Stimulated activated naive CD4-positive, alpha-beta T cell treated with Interleukin-2 at 50 U/mL for 16 hours (primary cell): ENCODE measurements around the gene UBL7.

ENCODE experiments used
- DNase-seq: peaks from one replicate; lab custom pipeline; 2025; lab: John Stamatoyannopoulos, UW

Gene UBL7

DNA sequence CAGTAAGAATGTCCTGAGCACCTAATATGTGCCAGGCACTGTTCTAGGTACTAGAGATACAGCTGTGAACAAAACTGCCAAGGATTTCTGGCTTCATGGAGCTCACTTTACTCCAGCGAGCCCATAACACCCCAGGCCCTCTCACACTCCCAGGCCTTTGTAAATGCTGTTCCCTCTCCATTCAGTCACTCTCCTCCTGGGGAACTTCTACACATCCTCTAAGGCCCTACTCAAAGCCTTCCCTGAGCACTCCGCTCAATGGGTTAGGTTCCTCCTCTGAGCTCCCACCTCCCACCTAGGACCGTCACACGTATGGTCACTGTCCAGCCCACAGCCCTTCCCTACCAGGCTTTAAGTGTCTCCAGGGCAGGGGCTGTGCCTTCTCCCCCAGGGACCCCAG is 54.4 kb downstream of the UBL7 start:
- no peak for DNase-seq

DNA sequence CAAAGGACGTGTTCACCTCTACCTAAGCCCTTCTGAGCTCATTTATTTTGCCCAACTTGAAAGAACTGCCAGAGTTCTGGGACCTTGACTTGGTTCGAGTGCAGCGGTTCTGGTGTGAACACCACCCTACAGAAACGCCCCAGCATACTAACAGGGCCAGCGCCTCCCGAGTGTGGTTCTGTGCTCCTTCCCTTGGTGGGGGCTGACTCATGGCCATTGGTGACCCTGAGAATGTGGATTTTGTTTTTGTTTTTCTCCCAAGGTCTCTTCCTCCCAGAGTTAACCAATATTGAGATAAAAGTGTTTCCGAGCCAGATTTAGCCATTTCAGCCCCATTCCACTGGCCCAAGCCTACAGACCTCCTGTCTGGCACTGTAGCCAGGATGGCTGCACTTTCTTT is 55.1 kb downstream of the UBL7 start:
- DNase-seq: no peak

DNA sequence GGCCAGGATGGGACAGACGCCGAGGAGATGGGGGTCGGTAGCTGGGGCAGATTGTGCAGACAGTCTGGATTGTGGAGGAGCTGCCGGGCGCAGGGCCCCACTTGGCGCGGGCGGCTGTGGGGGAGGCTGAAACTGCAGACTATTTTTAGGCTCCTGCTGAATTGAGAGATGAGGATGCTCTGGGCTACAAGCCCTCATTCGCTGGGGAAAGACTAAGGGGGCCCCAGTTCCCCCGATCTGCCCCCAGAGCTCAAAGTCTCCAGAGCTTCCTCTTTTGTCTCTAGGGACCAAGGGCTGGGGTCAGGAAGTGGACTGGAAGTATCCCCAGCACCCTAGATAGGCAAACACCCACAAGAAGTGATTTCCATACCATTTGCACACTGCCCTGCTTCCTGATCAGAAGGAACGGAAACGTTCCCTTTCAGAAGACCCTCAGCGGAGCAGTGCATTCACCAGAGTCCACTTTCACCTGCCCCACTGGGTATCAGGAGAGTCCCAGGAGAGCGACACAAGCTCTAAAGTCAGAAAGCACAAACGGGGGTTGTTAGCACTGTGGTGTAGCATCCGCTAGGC is 56.9 kb downstream of the UBL7 start:
- no peak for DNase-seq

DNA sequence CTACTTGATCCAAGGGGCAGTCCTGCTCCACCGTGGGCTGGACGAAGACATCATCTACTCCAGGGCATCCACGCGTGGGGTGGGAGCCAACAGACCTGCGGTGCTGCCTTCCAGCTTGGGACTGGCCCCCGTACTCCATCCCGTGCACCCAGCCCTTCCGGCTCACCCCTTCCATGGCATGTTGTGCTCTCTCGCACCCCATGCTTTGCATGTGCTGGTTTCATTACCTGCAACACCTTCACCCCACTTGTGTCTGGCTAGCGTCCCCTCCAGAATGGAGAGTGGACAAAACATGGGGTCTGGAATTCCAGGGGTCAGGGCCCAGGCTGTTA is 57.4 kb downstream of the UBL7 start:
- no peak for DNase-seq

DNA sequence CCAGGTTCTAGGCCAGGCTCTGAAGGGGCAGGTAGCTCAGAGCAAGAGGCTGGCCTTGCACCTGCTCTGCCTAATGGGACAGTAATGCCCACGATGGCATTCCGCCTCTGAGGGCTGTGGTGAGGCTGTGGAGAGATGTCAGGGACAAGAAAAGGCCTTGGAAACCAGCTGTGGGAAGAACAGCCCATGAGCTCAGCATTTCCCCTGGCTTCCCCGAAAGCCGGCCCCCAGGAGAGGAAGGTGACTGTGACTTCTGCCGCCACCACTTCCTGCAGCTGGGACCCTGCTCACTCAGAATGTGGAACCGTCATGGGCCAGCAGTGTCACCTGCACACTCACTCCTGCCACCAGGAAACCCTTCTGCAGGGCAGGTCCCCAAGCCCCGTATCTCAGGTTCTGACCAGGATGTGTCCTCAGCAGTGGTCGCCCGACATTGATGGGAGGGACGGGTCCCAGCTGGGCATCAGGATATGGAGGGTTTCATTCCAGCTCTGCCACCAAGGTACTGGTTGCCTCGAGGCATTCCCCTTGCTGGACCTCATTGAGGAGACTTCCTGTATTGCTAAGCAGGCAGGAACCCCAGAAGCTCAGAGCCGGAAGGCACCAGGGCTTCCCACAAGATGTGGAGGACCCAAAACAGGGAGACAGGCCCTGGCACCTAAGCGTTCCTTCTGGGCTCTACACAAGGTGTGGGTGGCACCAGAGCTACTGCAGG is 57.9 kb downstream of the UBL7 start:
- DNase-seq: peak; percentile 71

DNA sequence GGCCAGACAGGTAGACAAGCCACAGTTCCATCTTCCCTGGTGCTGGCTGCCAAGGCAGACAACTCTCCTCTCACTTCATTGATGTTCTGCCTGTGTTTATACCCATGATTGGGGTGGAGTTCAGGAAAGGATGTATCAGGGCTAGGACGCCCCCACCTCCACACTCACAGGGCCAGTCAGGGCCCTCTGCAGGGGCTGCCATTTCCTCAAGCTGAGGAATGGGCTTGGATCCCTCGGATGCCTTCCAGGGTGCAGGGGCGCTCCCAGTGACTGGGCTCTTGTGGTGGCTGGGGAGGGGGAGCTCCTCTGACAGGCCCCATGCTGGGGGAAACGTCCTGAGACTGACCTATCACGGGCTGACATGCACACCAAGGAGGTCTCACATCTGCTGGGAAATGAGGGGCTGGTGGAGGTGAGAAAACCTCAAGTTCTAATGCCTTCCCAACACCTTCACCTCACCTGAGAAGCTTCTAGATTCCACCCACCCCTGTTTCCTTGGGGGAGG is 58.6 kb downstream of the UBL7 start:
- DNase-seq: no peak

DNA sequence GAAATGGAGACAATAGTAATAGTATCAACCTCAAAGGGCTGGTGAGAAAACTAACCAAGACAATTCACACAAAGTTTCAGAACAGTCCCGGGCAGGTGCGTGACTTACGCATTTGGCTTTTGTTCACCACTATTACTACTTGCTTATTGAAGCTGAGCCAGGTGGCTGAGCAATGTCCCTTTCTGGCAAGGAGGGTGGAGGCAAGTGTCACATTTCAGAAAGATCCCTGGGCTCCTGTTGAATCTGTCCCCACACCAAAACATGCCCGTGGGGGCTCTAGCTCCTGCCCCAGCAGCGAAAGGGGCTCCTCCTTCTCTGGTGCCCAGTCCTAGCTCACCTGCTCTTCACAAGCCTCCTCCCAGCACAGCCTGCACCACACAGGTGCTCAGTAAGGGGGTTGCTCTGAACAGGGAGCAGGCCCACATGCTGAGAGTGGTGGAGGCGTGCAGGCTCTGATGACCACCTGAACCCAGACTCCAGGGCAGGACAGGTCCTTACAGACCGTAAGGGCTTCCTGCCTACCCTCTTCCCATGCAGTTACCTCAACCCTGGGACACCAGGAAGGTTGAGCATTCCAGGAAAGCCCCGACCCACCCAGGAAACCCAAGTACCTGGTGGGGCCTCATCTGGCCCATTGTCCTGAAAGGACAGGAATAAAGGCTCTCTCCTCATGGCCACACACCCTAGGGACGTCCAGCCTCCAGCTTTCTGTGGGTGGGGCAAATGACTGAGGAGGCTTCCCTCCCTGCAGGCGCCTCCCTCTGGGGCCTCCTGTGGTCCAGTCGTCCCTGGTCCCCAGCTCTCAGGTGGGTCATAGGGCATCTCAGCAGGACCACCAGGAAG is 59.8 kb downstream of the UBL7 start:
- peak; percentile 42 for DNase-seq

DNA sequence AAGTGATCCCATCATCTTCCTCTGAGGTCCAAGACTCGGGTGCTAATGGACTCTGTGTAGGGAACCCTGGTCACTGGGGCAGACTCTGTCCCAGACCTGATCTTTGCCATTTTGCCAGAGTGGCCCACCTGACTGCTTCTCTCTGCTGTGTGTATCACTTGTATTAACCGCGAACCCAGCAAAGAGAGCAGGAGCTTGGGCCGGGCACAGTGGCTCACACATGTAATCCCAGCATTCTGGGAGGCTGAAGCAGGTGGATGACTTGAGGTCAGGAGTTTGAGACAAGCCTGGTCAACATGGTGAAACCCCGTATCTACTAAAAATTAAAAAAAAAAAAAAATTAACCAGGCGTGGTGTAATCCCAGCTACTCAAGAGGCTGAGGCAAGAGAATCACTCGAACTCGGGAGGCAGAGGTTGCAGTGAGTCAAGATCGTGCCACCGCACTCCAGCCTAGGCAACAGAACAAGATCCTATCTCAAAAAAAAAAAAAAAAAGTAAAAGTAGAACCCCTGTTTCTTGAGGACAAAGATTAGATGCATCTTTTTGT is 60.6 kb downstream of the UBL7 start:
- DNase-seq: no peak

DNA sequence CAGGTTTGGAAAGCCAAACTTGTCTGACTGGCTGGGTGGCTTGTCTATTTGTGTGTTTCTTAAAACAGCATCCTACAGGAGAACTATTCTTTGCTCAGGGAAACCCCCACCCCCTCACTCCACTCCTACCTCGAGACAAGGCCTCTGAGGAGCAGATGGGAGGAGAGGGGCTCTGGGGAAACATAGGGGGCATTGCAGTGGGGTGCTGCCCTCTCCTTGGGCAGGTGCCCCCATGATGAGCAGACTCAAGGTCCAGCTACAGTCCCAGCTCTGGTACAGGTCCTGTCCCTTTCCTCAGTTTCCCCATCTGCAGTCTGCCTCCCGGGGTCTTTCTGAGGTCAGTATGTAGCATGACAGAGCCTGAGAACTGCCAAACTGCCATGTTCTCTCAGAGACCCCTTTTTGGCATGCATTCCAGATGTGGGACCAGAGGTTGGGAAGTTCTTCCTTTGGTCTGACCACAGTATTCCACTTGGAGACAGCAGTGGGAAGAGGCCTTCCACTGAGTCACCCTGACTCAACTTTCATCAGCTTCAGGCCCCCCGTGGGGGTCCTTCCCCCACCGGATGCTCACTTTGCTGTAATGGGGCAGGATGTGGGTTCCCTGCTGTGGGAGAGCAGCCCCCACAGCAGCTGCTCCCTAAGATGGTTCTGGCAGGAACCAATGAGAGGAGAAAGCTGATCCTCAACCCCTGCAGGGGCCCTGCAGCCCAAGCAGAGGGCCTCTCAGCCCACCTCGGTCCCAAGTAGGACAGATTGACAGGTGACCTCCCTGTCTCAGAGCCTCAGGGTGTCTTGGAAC is 61.2 kb downstream of the UBL7 start:
- DNase-seq: peak; percentile 19

DNA sequence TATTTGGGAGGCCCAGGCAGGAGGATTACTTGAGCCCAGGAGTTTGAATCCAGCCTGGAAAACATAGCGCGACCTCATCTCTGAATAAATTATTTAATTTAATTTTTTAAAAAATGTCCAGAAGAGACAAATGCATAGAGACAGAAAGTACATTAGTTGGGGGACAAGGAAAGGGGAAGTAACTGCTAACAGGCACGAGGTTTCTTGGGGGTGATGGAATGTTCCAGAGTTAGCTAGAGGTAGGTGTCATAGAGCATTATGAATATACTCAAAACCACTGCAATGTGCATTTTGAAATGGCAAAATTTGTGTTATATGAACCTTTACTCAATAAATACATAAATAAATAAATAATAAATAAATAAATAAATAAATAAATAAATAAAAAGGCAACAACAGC is 61.9 kb downstream of the UBL7 start:
- no peak for DNase-seq

DNA sequence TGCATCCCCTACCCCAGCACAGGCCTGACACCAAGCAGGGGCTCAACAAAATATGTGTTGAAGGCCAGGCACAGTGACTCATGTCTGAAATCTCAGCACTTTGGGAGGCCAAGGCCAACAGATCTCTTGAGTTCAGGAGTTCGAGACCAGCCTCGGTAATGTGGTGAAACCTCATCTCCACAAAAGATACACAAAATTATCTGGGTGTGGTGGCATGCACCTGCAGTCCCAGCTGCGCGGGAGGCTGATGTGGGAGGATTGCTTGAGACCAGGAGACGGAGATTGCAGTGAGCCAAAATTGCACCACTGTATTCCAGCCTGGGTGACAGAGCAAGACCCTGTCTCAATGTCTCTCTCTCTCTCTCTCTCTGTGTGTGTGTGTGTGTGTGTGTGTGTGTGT is 62.8 kb downstream of the UBL7 start:
- DNase-seq: no peak

DNA sequence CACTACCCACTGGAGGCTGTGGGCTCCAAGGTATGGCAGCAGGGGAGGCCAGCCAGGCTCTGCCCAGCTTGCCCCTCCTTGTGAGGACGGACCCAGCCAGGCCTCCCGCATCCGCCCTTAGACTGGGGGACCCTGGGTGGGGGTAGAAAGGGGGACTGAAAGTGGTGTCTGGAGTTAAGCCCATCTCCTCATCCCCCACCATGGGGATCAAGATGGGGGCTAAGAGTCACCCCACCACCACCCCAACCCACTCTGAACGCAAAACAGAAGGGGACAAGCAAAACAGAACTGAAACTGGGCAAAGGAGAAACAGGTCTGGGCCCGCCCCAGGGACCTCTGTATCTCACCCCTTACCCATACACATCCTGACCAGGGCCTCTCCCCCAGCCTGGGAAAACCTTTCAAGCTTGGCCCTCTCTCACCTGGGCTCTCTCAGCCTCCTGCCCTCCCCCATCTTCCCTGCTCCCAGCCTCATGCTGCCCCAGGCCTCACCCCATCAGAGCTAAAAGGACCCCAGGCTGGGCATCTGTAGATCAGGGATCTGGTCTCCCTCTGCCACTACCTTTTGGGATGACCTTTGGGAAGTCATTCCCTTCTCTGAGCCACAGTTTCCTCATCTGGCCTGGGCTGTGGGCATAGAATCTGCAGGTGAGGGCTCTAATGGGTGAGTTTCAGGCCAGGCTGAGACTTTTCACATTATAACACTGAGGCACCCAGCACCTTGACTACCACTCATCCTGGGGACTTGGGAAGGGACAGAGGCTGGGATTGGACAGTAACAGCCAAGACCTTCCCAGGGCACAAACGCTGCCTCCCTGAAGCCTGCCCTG is 63.5 kb downstream of the UBL7 start:
- DNase-seq: no peak

DNA sequence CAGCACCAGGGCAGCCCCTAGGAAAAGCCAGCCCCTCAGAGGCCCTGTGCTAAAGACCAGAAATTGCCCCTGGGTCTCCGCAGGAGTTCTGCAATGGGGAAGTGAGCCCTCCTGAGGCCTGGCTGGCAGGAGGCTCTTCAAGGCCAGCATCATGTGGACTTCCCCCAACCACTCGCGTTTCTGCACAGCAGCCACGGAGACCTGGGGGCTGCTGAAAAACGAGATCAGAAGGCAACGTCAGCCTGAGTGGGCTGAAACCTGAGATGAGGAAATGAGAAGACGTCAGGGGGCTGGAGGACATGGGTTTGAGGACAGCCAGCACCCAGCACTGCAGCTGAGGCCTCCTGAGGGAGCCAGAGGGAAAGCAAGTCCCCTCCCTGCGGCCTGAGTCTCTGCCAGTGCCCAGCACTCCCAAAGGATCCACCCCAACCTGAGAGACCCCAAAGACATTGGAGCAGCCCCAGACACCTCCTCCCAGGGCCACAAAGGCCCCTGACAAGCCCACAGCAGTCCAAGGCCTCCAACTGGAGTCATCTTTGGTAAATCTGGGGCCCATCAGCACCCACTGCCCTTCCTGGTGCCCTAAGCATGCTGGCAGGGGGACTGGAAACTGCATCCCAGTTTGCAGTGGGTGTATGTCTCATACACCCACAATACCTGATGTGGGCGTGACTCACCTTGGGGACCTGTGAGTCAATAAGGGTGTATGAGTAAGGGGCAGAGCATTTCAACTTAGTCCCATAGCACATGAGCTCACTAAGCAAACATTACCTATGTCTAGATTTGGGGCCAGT is 64.3 kb downstream of the UBL7 start:
- DNase-seq: peak; percentile 48

DNA sequence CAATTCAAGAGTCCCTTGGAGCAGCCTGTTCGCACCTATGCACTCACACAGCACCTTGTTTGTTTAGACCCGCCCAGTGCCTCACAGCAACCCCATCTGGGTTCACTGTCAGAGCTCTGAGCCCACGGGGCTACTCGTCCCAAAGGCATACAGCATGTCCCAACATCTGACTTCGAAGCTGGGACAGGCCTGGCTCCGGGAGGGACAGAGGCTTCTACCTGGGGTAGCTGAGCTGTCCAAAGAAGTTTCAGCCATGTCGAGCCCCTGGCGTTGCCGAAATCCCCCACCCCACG is 64.9 kb downstream of the UBL7 start:
- DNase-seq: no peak
